Mesendoderm (in vitro differentiated cells): Measurements from ENCODE around the gene CLEC4A.
"Not testable (repeated sequence)": the region's sequence is repeated elsewhere in the genome, so short reads cannot be mapped to it uniquely, and the experiment has no call there.

ENCODE experiments used
- DNase-seq: peaks from one replicate; pipeline ENCODE4 v3.0.0; 2013
- H2AK5ac ChIP-seq: 2 replicates; pipeline ENCODE4 v1.6.1; 2013; ENCODE audit warnings: low read length, inconsistent platforms
- H2BK120ac ChIP-seq: 2 replicates; pipeline ENCODE4 v1.6.1; 2013; ENCODE audit warnings: low read depth, mild to moderate bottlenecking, low read length, moderate library complexity, mixed read lengths
- H2BK15ac ChIP-seq: replicated peaks from 2 replicates; pipeline ENCODE4 v1.6.1; 2013; ENCODE audit warnings: low read depth, mild to moderate bottlenecking, moderate library complexity
- H2BK5ac ChIP-seq: 2 replicates; pipeline ENCODE4 v1.6.1; 2013; ENCODE audit warnings: low read length, inconsistent platforms
- H3K18ac ChIP-seq: 2 replicates; pipeline ENCODE4 v1.6.1; 2013; ENCODE audit warnings: mild to moderate bottlenecking, low read length, mixed read lengths
- H3K23ac ChIP-seq: one replicate; pipeline ENCODE4 v1.6.1; 2013; ENCODE audit warnings: low read length
- H3K27ac ChIP-seq: 2 replicates; pipeline ENCODE4 v1.5.1; 2013; ENCODE audit warnings: low read depth, mild to moderate bottlenecking, inconsistent platforms, low read length, moderate library complexity
- H3K27me3 ChIP-seq: 2 replicates; pipeline ENCODE4 v1.6.1; 2013; ENCODE audit warnings: low read length, control low read depth, mild to moderate bottlenecking, inconsistent platforms; ENCODE audit not compliant: insufficient read depth, poor library complexity
- H3K36me3 ChIP-seq: 2 replicates; pipeline ENCODE4 v1.6.1; 2013; ENCODE audit warnings: low read length, inconsistent platforms; ENCODE audit not compliant: control insufficient read depth, insufficient read depth
- H3K4ac ChIP-seq: one replicate; pipeline ENCODE4 v1.6.1; 2013; ENCODE audit warnings: low read depth, mild to moderate bottlenecking, low read length, moderate library complexity
- H3K4me1 ChIP-seq: 2 replicates; pipeline ENCODE4 v1.6.1; 2013; ENCODE audit warnings: low read depth, low read length, inconsistent platforms; ENCODE audit not compliant: control insufficient read depth
- H3K4me2 ChIP-seq: 2 replicates; pipeline ENCODE4 v1.6.1; 2013; ENCODE audit warnings: low read length
- H3K4me3 ChIP-seq: 2 replicates; pipeline ENCODE4 v1.5.1; 2013; ENCODE audit warnings: mild to moderate bottlenecking, low read length
- H3K56ac ChIP-seq: one replicate; pipeline ENCODE4 v1.6.1; 2013; ENCODE audit warnings: low read length
- H3K79me1 ChIP-seq: 2 replicates; pipeline ENCODE4 v1.6.1; 2013; ENCODE audit warnings: low read length, inconsistent platforms
- H3K79me2 ChIP-seq: 2 replicates; pipeline ENCODE4 v1.6.1; 2013; ENCODE audit warnings: mild to moderate bottlenecking, low read length; ENCODE audit not compliant: control insufficient read depth, insufficient read depth
- H3K9ac ChIP-seq: 2 replicates; pipeline ENCODE4 v1.6.1; 2013; ENCODE audit warnings: low read length, inconsistent platforms
- H4K5ac ChIP-seq: one replicate; pipeline ENCODE4 v1.6.1; 2013; ENCODE audit warnings: low read length
- H4K8ac ChIP-seq: one replicate; pipeline ENCODE4 v1.6.1; 2013; ENCODE audit warnings: low read depth, mild to moderate bottlenecking, control low read depth, low read length, moderate library complexity
- WGBS: extraction: QIAGEN DNeasy Blood & Tissue Kit; methylation state at CpG from one replicate; pipeline ENCODE4 v1.1.7; 2013; ENCODE audit warnings: low lambda C conversion rate, missing lambda C conversion rate; ENCODE audit not compliant: insufficient coverage; ENCODE audit errors: extremely low coverage; 5-methylcytosine and 5-hydroxymethylcytosine counted together

The CLEC4A gene

DNA sequence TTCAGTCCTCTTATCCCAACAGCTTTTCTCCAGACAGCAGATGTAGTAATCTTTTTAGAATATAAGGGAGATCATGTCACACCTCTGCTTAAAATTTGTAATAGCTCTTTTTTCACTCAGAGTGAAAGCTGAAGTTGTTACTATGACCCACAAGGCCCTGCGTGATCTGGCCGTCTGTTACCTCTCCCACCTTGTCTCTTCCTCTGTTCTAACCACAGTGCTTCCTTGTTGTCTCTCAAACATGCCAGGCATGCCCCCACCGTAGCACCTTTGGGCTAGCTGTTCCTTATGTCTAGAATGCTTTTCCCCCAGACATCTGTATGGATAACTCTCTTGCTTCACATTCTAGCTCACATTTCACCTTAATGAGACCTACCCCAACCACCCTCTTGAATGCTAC is 34.8 kb upstream of the CLEC4A start:
- Histone ChIP-seq H4K5ac (no peak overlapping the region), H3K27ac (no peak overlapping the region), H3K27me3 (no peaks in the 10 kb centered on the region), H3K23ac (no peak overlapping the region), H4K8ac (no peak overlapping the region), H2AK5ac (no peak overlapping the region), H3K4me3 (no peak overlapping the region), H3K36me3 (peaks cover 5% of the 10 kb centered on the region), H3K56ac (no peak overlapping the region), H3K4me1 (no peaks in the 10 kb centered on the region), H3K4me2 (no peak overlapping the region), H2BK5ac (no peak overlapping the region), H2BK15ac (no peak overlapping the region), H3K4ac (no peak overlapping the region), H3K79me1 (peaks cover 2% of the 10 kb centered on the region), H3K9ac (no peak overlapping the region), H3K79me2 (peaks cover 9% of the 10 kb centered on the region), H3K18ac (no peak overlapping the region), H2BK120ac (no peak overlapping the region)
- WGBS, result no CpG with 5 or more reads among the region's 3 CpGs
- DNase-seq, result no peak

- not testable (repeated sequence) for H3K36me3 ChIP-seq, H3K27ac ChIP-seq, H3K27me3 ChIP-seq, H3K4me3 ChIP-seq, H3K18ac ChIP-seq, H2BK15ac ChIP-seq, H2BK120ac ChIP-seq, H3K4me2 ChIP-seq, H3K23ac ChIP-seq, H3K79me2 ChIP-seq, H3K4ac ChIP-seq, DNase-seq, H3K56ac ChIP-seq, H2AK5ac ChIP-seq, H3K4me1 ChIP-seq, H3K79me1 ChIP-seq, H2BK5ac ChIP-seq, H4K8ac ChIP-seq, H4K5ac ChIP-seq, H3K9ac ChIP-seq
- WGBS, result no CpG with 5 or more reads among the region's 11 CpGs
Observed at GRCh38 chr12:8089277-8089676, 34.1 kb upstream of the CLEC4A start.

GRCh38 chr12:8089716-8090115 is 33.7 kb upstream of the CLEC4A start:
- Histone ChIP-seq H3K9ac (no peak overlapping the region), H3K56ac (no peak overlapping the region), H2BK15ac (no peak overlapping the region), H3K4me1 (no peaks in the 10 kb centered on the region), H3K18ac (no peak overlapping the region), H3K79me2 (peaks cover 3% of the 10 kb centered on the region), H2BK5ac (no peak overlapping the region), H3K4ac (no peak overlapping the region), H2AK5ac (no peak overlapping the region), H3K23ac (no peak overlapping the region), H3K4me3 (no peak overlapping the region), H4K5ac (no peak overlapping the region), H3K4me2 (no peak overlapping the region), H2BK120ac (no peak overlapping the region), H3K36me3 (peaks cover 5% of the 10 kb centered on the region), H3K27ac (no peak overlapping the region), H3K27me3 (no peaks in the 10 kb centered on the region), H4K8ac (no peak overlapping the region), H3K79me1 (peaks cover 2% of the 10 kb centered on the region)
- no peak for DNase-seq
- WGBS, result no CpG with 5 or more reads among the region's 5 CpGs

DNA sequence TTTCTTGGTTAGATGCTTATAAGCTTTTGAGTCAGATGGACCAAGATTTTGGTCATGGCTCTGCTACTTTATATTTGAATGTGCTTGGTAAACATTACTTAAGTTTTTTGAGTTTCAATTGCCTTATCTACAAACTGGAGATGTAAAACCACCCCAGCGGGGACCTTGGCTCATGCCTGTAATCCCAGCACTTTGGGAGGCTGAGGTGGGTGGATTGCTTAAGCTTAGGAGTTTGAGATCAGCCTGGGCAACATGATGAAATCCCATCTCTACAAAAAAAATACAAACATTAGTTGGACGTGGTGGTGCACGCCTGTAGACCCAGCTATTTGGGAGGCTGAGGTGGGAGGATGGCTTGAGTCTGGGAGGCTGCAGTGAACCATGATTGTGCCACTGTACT is 30.1 kb upstream of the CLEC4A start:
- no CpG with 5 or more reads among the region's 3 CpGs for WGBS
- Histone ChIP-seq H3K56ac (no peak overlapping the region), H2BK120ac (no peak overlapping the region), H4K5ac (no peak overlapping the region), H3K4ac (no peak overlapping the region), H4K8ac (no peak overlapping the region), H3K4me3 (no peak overlapping the region), H2AK5ac (no peak overlapping the region), H3K4me1 (no peaks in the 10 kb centered on the region), H3K23ac (no peak overlapping the region), H3K18ac (no peak overlapping the region), H3K9ac (no peak overlapping the region), H3K36me3 (peaks cover 7% of the 10 kb centered on the region), H3K27ac (no peak overlapping the region), H2BK5ac (no peak overlapping the region), H3K4me2 (no peak overlapping the region), H3K79me1 (peaks cover 2% of the 10 kb centered on the region), H3K79me2 (peaks cover 2% of the 10 kb centered on the region), H2BK15ac (no peak overlapping the region), H3K27me3 (no peaks in the 10 kb centered on the region)
- no peak for DNase-seq

DNA sequence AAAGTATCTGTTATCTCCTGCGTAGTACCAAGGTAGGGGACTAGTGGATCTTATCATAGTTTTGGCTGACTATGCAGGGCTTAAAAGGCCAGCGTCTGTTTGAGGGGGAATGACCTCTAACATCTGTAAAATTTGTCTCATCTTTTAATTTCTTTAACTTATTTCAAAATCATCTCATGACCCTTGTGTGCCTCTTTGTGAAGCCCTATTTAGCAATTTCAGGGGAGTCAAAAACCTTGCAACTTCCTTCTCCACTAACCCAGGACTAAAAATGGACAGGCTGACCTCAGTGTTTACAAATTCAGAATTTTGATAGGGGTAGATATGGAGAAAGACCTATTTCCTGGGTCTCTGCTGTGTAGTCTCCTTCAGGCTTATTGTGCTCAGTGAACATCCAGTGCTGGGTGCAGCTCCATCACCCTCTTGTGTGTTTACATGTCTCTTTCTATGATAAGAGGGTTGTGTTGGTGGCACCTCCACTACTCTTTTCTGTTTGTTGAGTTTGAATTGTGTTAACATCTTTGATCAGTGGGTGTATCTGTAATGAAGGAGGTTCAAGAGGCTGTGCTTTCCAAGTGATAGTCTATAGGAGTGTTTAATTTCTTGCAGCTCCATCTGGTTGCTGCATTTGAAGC is 27.0 kb upstream of the CLEC4A start:
- H3K4ac ChIP-seq, result no peak overlapping the region
- H2BK5ac ChIP-seq, result no peak overlapping the region
- no peak for DNase-seq
- H3K27ac ChIP-seq, result no peak overlapping the region
- H2AK5ac ChIP-seq, result no peak overlapping the region
- H3K9ac ChIP-seq, result no peak overlapping the region
- no peak overlapping the region for H4K5ac ChIP-seq
- H3K36me3 ChIP-seq, result peaks cover 7% of the 10 kb centered on the region
- no peaks in the 10 kb centered on the region for H3K79me2 ChIP-seq
- no CpG with 5 or more reads among the region's 2 CpGs for WGBS
- H3K23ac ChIP-seq, result no peak overlapping the region
- H2BK15ac ChIP-seq, result no peak overlapping the region
- H3K18ac ChIP-seq, result no peak overlapping the region
- H3K79me1 ChIP-seq, result no peaks in the 10 kb centered on the region
- H3K56ac ChIP-seq, result no peak overlapping the region
- H3K27me3 ChIP-seq, result no peaks in the 10 kb centered on the region
- H4K8ac ChIP-seq, result no peak overlapping the region
- no peak overlapping the region for H3K4me2 ChIP-seq
- no peak overlapping the region for H3K4me3 ChIP-seq
- H2BK120ac ChIP-seq, result no peak overlapping the region
- H3K4me1 ChIP-seq, result no peaks in the 10 kb centered on the region

- no peak overlapping the region for H3K4me3 ChIP-seq
- H3K4me1 ChIP-seq, result no peaks in the 10 kb centered on the region
- no peak overlapping the region for H2AK5ac ChIP-seq
- H2BK15ac ChIP-seq, result no peak overlapping the region
- H2BK120ac ChIP-seq, result no peak overlapping the region
- H4K5ac ChIP-seq, result no peak overlapping the region
- no peak for DNase-seq
- H3K9ac ChIP-seq, result no peak overlapping the region
- no peaks in the 10 kb centered on the region for H3K27me3 ChIP-seq
- H3K56ac ChIP-seq, result no peak overlapping the region
- no peak overlapping the region for H3K27ac ChIP-seq
- peaks cover 2% of the 10 kb centered on the region for H3K36me3 ChIP-seq
- no peaks in the 10 kb centered on the region for H3K79me2 ChIP-seq
- no peak overlapping the region for H4K8ac ChIP-seq
- no CpG with 5 or more reads among the region's 3 CpGs for WGBS
- no peak overlapping the region for H3K23ac ChIP-seq
- no peak overlapping the region for H3K4ac ChIP-seq
- no peak overlapping the region for H3K4me2 ChIP-seq
- H2BK5ac ChIP-seq, result no peak overlapping the region
- no peaks in the 10 kb centered on the region for H3K79me1 ChIP-seq
- H3K18ac ChIP-seq, result no peak overlapping the region
Observed at GRCh38 chr12:8099235-8099634, 24.2 kb upstream of the CLEC4A start.
